NCI-H1092 treated with DMSO at 0.1 percent for 48 hours (cell line): Measurements from ENCODE around the gene CTBP2.
A peak's percentile ranks its signal among the peaks of the same experiment; 100 is the strongest.
"Not testable (repeated sequence)": the region's sequence is repeated elsewhere in the genome, so short reads cannot be mapped to it uniquely, and the experiment has no call there.

Source experiments
- DNase-seq: peaks from one replicate; lab custom pipeline; 2025; lab: John Stamatoyannopoulos, UW

Gene CTBP2

GRCh38 chr10:124997771-124998623 is 162.4 kb downstream of the CTBP2 start:
- DNase-seq, result no peak

- DNase-seq, result no peak
These were observed 163.1 kb downstream of the CTBP2 start for GRCh38 chr10:124997306-124997705.

GRCh38 chr10:124996854-124997215 is 163.5 kb downstream of the CTBP2 start:
- DNase-seq, result no peak

- DNase-seq, result no peak
These were observed 164.1 kb downstream of the CTBP2 start for GRCh38 chr10:124996127-124996853.

- no peak for DNase-seq
These were observed 164.8 kb downstream of the CTBP2 start for GRCh38 chr10:124995605-124996004.

- no peak for DNase-seq
These were observed 165.5 kb downstream of the CTBP2 start for GRCh38 chr10:124994573-124995473.

GRCh38 chr10:124993736-124994451 is 166.5 kb downstream of the CTBP2 start:
- no peak for DNase-seq

GRCh38 chr10:124993345-124993708 is 167.0 kb downstream of the CTBP2 start:
- DNase-seq, result no peak

GRCh38 chr10:124992462-124993344 is 167.7 kb downstream of the CTBP2 start:
- DNase-seq, result peak; percentile 32

- DNase-seq, result no peak
These were observed 168.5 kb downstream of the CTBP2 start for GRCh38 chr10:124991835-124992234.

GRCh38 chr10:124990671-124991625 is 169.4 kb downstream of the CTBP2 start:
- DNase-seq, result no peak

GRCh38 chr10:124989526-124989925 is 170.8 kb downstream of the CTBP2 start:
- DNase-seq, result no peak

GRCh38 chr10:124988753-124989152 is 171.6 kb downstream of the CTBP2 start:
- DNase-seq, result not testable (repeated sequence)

- DNase-seq, result no peak
These were observed 172.6 kb downstream of the CTBP2 start for GRCh38 chr10:124987788-124988187.

GRCh38 chr10:124985162-124985561 is 175.2 kb downstream of the CTBP2 start:
- no peak for DNase-seq

- DNase-seq, result no peak
These were observed 176.0 kb downstream of the CTBP2 start for GRCh38 chr10:124984376-124984775.

GRCh38 chr10:124983321-124983720 is 177.0 kb downstream of the CTBP2 start:
- DNase-seq, result no peak

- no peak for DNase-seq
These were observed 182.0 kb downstream of the CTBP2 start for GRCh38 chr10:124978376-124978725.

- no peak for DNase-seq
These were observed 182.6 kb downstream of the CTBP2 start for GRCh38 chr10:124977648-124978375.
